HG03439 (cell line): ENCODE results near the gene KCNK4.

ENCODE experiments used
- ATAC-seq: cut with Tn5 transposase; IDR thresholded peaks from one replicate; pipeline ENCODE4 v1.9.1; 2021; ENCODE audit warnings: mild to moderate bottlenecking, moderate library complexity; ENCODE audit not compliant: unreplicated experiment

Gene KCNK4

GRCh38 chr11:64268025-64268892, 22.8 kb upstream of the KCNK4 start:
- ATAC-seq = no peak

- peak; percentile 13 for ATAC-seq
Observed at GRCh38 chr11:64268893-64269539, 22.1 kb upstream of the KCNK4 start.

- peak; percentile 62 for ATAC-seq
Observed at GRCh38 chr11:64269540-64270220, 21.4 kb upstream of the KCNK4 start.

- no peak for ATAC-seq
Observed at GRCh38 chr11:64275031-64275800, 15.9 kb upstream of the KCNK4 start.

- no peak for ATAC-seq
Observed at GRCh38 chr11:64275841-64276240, 15.3 kb upstream of the KCNK4 start.

- ATAC-seq = no peak
Observed at GRCh38 chr11:64276653-64277431, 14.3 kb upstream of the KCNK4 start.

GRCh38 chr11:64278576-64279190, 12.4 kb upstream of the KCNK4 start:
- ATAC-seq = no peak

GRCh38 chr11:64281957-64282770, 8.9 kb upstream of the KCNK4 start:
- no peak for ATAC-seq

- ATAC-seq = no peak
Observed at GRCh38 chr11:64283092-64283491, 8.0 kb upstream of the KCNK4 start.

GRCh38 chr11:64284048-64284961, 6.8 kb upstream of the KCNK4 start, which contains the start of gene BAD:
Gene BAD, minus strand, starts transcription at chr11:64284665. Its CDS starts 297 bp downstream, at chr11:64284368.
- ATAC-seq = peak; percentile 60

- ATAC-seq = peak; percentile 56
Observed at GRCh38 chr11:64284962-64285884, 5.9 kb upstream of the KCNK4 start, which contains the start of gene GPR137. Gene GPR137, plus strand, starts transcription at chr11:64285848. Its CDS starts 677 bp downstream, at chr11:64286525.

GRCh38 chr11:64285885-64286800, 5.0 kb upstream of the KCNK4 start:
- ATAC-seq = no peak

GRCh38 chr11:64286801-64287159, 4.3 kb upstream of the KCNK4 start:
- no peak for ATAC-seq

GRCh38 chr11:64287676-64288352, 3.3 kb upstream of the KCNK4 start:
- no peak for ATAC-seq

GRCh38 chr11:64288353-64288750, 2.8 kb upstream of the KCNK4 start:
- no peak for ATAC-seq
